SU-DHL-6 (cell line): ENCODE results near the gene RABL3.

ENCODE experiments used
- H2AFZ ChIP-seq: fragments of 200-600 bp; sonication (generic); 2 replicates; pipeline ENCODE4 v1.6.1; 2014; ENCODE audit warnings: low read depth, mild to moderate bottlenecking, moderate library complexity, mixed read lengths, antibody characterized with exemption, low read length; ENCODE audit not compliant: severe bottlenecking
- H3F3A ChIP-seq: fragments of 200-600 bp; shearing (Covaris generic); 2 replicates; pipeline ENCODE4 v1.6.0; 2016; ENCODE audit warnings: antibody characterized with exemption, mild to moderate bottlenecking; ENCODE audit not compliant: insufficient read depth
- H3K27ac ChIP-seq: fragments of 200-600 bp; sonication (generic); 2 replicates; pipeline ENCODE4 v1.5.1; 2016; ENCODE audit warnings: low read depth, mild to moderate bottlenecking, low read length, moderate library complexity, mixed read lengths
- H3K27me3 ChIP-seq: fragments of 200-600 bp; sonication (generic), shearing (Covaris generic); 2 replicates; pipeline ENCODE4 v1.6.0; 2014; ENCODE audit warnings: mild to moderate bottlenecking, low read length
- H3K36me3 ChIP-seq: fragments of 200-600 bp; sonication (generic); 2 replicates; pipeline ENCODE4 v1.6.1; 2014; ENCODE audit warnings: mild to moderate bottlenecking, low read length, mixed read lengths
- H3K4me2 ChIP-seq: fragments of 300-600, 200-600 bp; shearing (Covaris generic), sonication (generic); 2 replicates; pipeline ENCODE4 v1.6.0; 2014; ENCODE audit warnings: low read length, low read depth, mild to moderate bottlenecking; ENCODE audit not compliant: poor library complexity, severe bottlenecking
- H3K4me3 ChIP-seq: fragments of 200-600 bp; sonication (generic); 2 replicates; pipeline ENCODE4 v1.5.1; 2014; ENCODE audit warnings: antibody characterized with exemption, low read length, mild to moderate bottlenecking, mixed read lengths; ENCODE audit not compliant: insufficient read depth, poor library complexity, severe bottlenecking
- H3K79me2 ChIP-seq: fragments of 200-600 bp; sonication (generic); 2 replicates; pipeline ENCODE4 v1.6.1; 2014; ENCODE audit warnings: mild to moderate bottlenecking, low read length, moderate library complexity; ENCODE audit not compliant: insufficient read depth
- H3K9ac ChIP-seq: fragments of 200-600 bp; sonication (generic); 2 replicates; pipeline ENCODE4 v1.7.0; 2014; ENCODE audit warnings: mild to moderate bottlenecking, low read length
- H3K9me2 ChIP-seq: fragments of 200-600 bp; sonication (generic); replicated peaks from 2 replicates; pipeline ENCODE4 v1.6.1; 2014; ENCODE audit warnings: low read length; ENCODE audit not compliant: insufficient read depth
- H3K9me3 ChIP-seq: fragments of 200-600 bp; sonication (generic); 2 replicates; pipeline ENCODE4 v1.6.1; 2014; ENCODE audit warnings: low read length, mixed read lengths; ENCODE audit not compliant: insufficient read depth
- H4K20me1 ChIP-seq: fragments of 200-600 bp; sonication (generic); 2 replicates; pipeline ENCODE4 v1.6.1; 2014; ENCODE audit warnings: low read depth, mild to moderate bottlenecking, antibody characterized with exemption, low read length, moderate library complexity, mixed read lengths
- EZH2phosphoT487 ChIP-seq: fragments of 200-600 bp; sonication (generic), shearing (Covaris generic); conservative IDR thresholded peaks from 2 replicates; pipeline ENCODE4 v1.6.1; 2018; ENCODE audit warnings: mild to moderate bottlenecking, antibody characterized with exemption, low read length, moderate library complexity, mixed read lengths
- TF ChIP-seq, protein P1 (sequence below): fragments of 200-600 bp; sonication (generic); IDR thresholded peaks from one replicate; pipeline ENCODE4 v1.5.1; 2017; ENCODE audit warnings: antibody characterized with exemption, mild to moderate bottlenecking, low read length, moderate library complexity; ENCODE audit not compliant: insufficient read depth, poor library complexity, severe bottlenecking

The RABL3 gene

GRCh38 chr3:120648290-120648689 is 94.0 kb downstream of the RABL3 start:
- Histone ChIP-seq H3F3A (no peaks in the 10 kb centered on the region), H2AFZ (no peak overlapping the region), H3K4me3 (no peak overlapping the region), H3K27ac (no peak overlapping the region), H3K9ac (no peak overlapping the region), H3K36me3 (no peaks in the 10 kb centered on the region), H3K9me3 (no peaks in the 10 kb centered on the region), H3K79me2 (no peaks in the 10 kb centered on the region), H3K9me2 (no peaks in the 10 kb centered on the region), H4K20me1 (no peaks in the 10 kb centered on the region), H3K4me2 (no peak overlapping the region), H3K27me3 (no peaks in the 10 kb centered on the region)
- TF ChIP-seq, protein P1, sequence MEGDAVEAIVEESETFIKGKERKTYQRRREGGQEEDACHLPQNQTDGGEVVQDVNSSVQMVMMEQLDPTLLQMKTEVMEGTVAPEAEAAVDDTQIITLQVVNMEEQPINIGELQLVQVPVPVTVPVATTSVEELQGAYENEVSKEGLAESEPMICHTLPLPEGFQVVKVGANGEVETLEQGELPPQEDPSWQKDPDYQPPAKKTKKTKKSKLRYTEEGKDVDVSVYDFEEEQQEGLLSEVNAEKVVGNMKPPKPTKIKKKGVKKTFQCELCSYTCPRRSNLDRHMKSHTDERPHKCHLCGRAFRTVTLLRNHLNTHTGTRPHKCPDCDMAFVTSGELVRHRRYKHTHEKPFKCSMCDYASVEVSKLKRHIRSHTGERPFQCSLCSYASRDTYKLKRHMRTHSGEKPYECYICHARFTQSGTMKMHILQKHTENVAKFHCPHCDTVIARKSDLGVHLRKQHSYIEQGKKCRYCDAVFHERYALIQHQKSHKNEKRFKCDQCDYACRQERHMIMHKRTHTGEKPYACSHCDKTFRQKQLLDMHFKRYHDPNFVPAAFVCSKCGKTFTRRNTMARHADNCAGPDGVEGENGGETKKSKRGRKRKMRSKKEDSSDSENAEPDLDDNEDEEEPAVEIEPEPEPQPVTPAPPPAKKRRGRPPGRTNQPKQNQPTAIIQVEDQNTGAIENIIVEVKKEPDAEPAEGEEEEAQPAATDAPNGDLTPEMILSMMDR = no peak
- TF ChIP-seq EZH2phosphoT487 = no peak

- H3K4me3 ChIP-seq = no peak overlapping the region
Measured at GRCh38 chr3:120646771-120647432, 95.4 kb downstream of the RABL3 start.

GRCh38 chr3:120645083-120645845 is 97.1 kb downstream of the RABL3 start:
- no peaks in the 10 kb centered on the region for H3K36me3 ChIP-seq
- no peaks in the 10 kb centered on the region for H4K20me1 ChIP-seq
- no peak overlapping the region for H3K4me3 ChIP-seq
- no peak overlapping the region for H3K9ac ChIP-seq
- H3K9me3 ChIP-seq = no peaks in the 10 kb centered on the region
- TF ChIP-seq, protein P1 = no peak
- no peak for TF ChIP-seq EZH2phosphoT487
- no peak overlapping the region for H3K27ac ChIP-seq
- no peak overlapping the region for H3K4me2 ChIP-seq
- no peak overlapping the region for H2AFZ ChIP-seq
- H3K27me3 ChIP-seq = no peaks in the 10 kb centered on the region
- no peaks in the 10 kb centered on the region for H3K79me2 ChIP-seq
- H3F3A ChIP-seq = no peaks in the 10 kb centered on the region
- H3K9me2 ChIP-seq = no peaks in the 10 kb centered on the region

More at GRCh38 chr3:120646771-120647432, 95.4 kb downstream of the RABL3 start:
- no peaks in the 10 kb centered on the region for H3K9me2 ChIP-seq
- H3K9ac ChIP-seq = no peak overlapping the region
- TF ChIP-seq EZH2phosphoT487 = no peak
- TF ChIP-seq, protein P1 = no peak
- no peaks in the 10 kb centered on the region for H4K20me1 ChIP-seq
- no peaks in the 10 kb centered on the region for H3K36me3 ChIP-seq
- H3K27ac ChIP-seq = no peak overlapping the region
- no peaks in the 10 kb centered on the region for H3K27me3 ChIP-seq
- H3K9me3 ChIP-seq = no peaks in the 10 kb centered on the region
- no peaks in the 10 kb centered on the region for H3K79me2 ChIP-seq
- H3F3A ChIP-seq = no peaks in the 10 kb centered on the region
- no peak overlapping the region for H2AFZ ChIP-seq
- H3K4me2 ChIP-seq = no peak overlapping the region
